HuH-7.5 (cell line): ENCODE results near the gene PPP1R9B.

Source experiments
- DNase-seq: peaks from one replicate; pipeline ENCODE4 v3.0.0; 2011; ENCODE audit warnings: low spot score

Gene PPP1R9B

DNA sequence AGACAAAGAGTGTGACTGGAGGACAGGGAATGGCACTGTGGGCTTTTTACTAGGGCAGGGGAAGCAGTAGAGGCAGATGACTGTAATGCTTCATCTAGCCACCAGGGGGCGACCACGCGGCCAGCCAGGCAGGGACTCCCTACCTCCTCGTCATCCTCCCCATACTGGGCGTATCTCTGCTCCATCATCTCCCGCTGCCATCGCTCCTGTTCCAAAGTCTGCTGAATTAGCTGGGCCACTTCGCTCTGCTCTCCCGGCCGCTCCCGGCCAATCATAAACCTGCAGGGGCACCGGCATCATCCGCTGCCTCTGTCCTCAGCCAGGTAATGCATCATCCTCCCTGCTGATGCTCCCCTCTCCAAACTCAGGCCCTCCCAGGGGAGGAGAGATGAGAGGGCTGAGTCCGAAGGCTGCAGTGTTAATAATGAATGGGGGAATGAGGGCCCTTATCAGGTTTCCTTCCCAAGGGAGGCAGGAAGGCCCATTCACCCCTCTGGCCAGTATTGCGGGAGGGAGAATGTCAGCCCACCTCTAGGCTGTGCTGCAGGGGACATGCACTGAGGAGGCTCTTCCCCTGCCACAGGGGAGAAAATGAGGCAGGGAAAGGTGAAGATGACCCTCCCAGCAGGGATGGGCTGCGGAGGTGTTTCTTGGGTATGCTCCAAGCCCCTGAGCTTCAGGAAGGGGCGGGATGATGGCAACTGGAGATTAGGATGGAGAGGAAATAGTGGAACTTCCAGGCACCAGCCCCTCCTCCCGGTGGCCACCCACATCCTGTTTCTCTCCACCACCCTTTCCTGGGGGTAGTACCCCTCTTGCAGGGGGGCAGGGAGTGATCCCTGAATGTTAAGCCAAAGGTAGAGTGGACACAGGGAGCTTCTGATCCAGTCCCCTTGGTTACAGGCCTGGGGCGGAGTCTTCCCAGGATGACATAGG, 10.3 kb downstream of the PPP1R9B start:
- DNase-seq, result peak; percentile 96

DNA sequence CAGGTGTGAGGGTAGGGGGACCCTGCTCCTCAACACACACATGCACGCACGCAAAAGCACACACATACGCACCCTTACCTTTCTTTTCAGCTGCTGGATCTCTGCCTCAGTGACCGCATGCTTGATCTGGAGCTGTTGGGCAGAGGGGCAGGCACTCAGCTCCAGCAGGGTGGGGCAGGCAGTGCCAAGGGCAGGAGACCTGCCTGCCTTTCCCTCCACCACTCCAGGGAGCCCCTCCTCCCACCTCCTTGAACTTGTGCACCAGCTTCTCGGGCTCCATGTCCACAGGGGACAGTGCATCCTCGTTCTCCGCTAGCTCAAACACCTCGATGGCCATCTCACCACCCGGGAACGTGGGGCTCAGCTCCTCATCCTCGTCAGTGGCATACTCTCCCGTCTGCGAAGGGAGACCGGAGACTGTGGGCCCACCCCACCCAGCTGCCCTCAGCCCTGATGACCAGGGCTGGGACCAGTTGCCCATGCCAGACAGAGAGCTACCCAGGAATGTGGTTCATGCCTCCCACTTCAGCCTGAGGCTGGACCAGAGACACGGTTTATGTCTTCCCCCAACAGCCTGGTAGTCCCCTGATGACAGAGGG, 11.2 kb downstream of the PPP1R9B start:
- no peak for DNase-seq

DNA sequence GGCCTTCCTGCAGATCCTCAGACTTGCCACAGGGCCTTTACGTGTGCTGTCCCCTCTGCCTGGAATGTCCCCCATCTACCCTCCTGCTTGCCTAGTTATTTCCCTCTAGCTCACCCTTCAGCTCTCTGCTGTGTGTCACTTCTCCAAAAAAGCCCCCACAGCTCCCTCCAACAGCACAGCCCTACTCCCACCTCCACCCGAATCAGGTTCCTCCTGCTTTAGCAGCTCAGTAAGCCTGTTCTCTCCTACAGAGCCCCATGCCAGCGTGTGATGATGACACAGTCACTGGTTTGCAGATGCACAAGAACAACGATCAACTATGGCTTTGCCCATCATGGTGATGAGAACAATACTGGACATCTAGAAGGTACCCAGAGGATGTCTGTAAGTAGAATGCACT, 13.4 kb downstream of the PPP1R9B start:
- DNase-seq, result no peak

DNA sequence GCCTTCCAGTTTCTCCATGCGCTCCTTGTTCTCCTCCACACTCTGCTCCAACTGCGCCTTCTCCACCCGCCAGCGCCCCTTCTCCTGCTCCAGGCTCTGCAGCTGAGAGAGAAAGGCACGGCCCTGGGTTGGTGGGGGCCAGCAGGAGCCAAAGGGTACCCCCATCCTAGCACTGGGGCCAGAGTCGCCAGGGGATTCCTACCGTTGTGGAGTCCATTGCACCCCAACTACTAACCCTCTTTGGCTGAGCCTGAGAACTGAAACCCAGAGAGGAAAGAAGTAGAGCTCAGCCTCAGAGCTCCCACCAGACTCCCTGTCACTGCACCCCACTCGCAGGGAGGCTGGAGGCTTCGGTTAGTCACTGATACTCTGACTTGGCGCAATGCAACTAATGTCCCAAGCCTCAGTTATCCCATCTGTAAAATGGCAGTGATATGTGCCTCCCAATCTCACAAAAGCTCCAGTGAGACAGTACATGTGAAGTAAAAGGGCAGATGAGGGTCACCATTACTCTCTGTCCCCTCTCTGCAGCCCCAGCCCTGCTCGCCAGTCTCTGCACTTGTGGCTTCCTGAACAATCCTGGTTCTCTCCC, 14.3 kb downstream of the PPP1R9B start:
- no peak for DNase-seq

DNA sequence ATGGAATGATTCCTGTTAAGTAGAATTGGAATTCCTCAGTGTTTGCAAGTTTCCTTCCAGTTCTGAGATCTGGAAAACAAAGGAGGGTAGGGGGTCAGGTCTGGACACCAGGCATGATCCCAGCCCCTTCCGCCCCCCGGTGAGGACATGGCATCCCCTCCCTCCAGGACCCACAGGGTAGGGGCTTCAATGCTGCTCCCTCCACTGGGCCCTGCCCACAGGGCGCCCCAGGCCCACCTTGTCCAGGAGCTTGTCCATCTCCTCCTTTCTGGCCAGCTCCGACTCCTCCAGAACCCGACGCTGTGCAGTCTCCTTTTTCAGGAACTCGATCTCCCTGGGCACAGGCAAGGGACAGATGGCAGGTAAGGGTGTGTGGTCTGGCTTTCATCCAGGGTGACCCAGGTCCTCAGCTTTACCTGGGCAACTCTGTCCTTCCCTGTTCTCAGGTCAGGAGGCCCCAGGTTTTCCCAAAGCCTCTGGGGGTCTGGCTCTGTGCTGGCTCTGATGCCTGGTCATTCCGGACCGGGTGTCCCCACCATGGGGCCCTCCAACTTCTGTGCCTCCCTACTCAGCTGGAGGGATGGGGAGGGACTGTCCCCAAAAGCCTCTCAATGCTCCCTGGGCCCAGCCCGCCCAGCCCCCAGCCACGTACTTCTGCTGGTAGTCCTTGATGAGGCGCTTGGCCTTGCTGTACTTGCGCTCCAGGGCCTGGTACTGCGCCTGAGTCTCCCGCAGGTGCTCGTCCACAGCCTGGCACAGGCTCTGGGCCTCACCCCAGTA, 15.0 kb downstream of the PPP1R9B start:
- no peak for DNase-seq

DNA sequence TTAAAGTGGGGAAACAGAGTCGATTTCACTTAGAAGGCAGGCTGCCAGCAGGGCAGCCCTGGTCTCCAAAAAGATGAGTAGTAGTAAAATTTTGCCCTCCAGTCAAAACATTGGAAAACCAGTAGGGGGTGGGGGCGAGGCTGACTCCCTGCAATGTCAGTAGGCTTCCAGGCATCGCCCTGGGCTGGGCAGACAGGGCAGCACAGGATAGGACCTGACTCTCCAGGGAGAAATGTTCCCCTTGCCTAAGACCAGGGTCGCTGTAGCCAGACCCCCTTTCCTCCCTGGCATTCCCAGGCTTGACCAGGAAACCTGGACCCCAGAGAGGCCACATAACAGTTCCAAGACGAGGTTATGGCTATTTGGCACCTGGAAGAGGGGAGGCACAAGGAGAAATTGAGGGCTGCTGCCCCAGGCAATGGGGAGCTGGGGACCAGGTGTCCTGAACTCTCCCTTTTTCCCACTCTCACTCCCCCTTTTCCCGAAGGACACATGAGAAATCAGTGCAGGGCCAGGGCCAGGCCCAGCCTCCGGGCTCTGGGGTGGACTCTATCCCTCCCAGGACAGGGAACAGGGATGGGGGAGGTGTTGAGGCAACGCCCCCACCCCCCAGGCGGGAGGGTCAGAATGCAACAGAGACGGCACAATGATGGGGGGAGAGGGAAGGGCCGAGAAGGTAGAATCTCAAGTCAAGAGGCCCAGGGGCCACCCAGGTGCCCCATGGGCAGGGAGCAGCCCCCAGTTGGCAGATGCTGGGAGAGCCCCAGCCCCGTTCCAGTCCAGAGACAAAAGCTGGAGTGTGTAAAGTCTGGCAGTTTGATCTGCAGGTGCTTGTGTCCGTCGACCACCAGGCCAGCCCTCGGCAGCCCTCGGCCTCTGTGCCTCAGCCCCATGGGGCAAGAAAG, 16.0 kb downstream of the PPP1R9B start:
- DNase-seq, result no peak

DNA sequence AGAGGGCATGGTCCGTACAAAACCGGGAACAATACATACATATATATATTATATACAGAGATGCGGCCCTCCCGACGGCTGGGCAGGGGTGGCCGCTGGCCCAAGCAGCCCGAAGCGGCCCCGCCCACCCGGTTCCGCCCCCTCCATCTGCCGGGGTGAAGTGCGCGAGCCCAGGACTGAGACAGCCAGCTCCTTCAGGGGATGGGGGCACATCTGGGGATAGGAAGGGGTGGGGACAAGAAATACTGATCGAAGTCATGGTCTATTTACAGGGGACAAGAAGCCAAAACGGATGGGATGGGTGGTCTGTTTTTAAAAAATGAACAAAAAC, 16.7 kb downstream of the PPP1R9B start:
- DNase-seq, result no peak

DNA sequence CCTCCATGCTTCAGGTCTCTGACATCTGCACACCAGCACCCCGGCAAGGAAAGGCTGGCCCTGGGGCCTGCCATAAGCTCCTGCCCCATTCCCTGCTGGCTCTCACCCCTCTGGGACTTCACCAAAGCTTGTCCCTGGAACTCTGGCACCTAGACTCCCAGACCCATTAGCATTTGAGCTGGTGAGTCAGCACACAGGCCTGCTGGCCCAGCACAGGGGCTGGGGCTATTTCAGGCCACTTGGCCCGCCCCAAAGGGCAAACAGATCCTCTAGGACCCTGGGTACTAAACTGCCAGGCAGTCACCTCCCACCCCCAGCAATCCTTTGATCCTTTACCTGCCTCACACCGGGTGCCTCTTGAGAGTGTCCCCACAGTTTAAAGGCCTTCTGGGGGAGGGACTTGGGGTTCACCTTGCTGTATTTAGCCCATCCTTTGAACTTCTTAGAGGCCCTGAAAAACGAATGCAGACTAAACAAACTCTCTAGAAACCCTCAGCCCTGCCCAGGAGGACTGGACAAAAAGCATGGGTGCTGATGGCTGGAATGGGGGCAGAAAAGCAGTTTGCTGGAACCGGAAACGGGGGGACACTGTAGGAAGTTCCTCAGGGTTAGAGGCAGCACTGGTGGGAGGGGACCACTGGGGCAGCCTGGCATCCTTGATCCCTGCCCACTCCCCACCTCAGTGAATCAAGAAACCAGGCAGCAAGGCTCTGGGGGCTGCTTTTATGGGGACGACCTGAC, 17.3 kb downstream of the PPP1R9B start:
- DNase-seq, result no peak

DNA sequence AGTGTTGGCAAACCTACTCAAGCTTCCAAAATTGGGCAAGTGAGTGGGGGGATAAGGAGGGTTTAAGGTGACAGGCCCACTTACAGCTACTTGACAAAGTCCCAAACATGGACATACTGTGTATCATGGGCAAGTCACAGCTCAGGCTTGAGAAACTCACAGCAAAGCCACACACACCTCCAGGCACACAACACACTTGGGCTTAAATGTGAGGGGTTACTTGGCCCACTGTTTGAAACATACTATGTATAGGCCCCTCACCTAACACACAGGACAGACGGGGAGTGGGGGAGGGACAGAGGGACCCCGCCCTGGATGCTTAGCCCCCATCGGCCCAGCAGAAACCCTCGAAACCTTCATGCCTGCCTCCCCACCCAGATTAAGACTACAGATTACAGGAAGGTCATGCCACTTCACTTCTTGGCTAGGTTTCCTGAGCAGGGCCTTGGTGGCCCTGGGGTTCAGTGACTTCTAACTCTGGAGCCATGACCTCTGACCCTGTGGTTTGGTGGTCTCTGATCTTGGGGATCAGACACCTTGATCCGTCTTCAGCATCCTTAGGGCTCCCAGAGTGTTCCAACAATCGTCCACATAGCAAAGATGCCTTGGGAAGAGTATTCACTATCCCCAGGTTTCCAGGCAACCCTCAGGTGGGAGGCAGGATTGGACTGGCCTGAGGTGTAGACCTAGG, 18.2 kb downstream of the PPP1R9B start:
- no peak for DNase-seq

DNA sequence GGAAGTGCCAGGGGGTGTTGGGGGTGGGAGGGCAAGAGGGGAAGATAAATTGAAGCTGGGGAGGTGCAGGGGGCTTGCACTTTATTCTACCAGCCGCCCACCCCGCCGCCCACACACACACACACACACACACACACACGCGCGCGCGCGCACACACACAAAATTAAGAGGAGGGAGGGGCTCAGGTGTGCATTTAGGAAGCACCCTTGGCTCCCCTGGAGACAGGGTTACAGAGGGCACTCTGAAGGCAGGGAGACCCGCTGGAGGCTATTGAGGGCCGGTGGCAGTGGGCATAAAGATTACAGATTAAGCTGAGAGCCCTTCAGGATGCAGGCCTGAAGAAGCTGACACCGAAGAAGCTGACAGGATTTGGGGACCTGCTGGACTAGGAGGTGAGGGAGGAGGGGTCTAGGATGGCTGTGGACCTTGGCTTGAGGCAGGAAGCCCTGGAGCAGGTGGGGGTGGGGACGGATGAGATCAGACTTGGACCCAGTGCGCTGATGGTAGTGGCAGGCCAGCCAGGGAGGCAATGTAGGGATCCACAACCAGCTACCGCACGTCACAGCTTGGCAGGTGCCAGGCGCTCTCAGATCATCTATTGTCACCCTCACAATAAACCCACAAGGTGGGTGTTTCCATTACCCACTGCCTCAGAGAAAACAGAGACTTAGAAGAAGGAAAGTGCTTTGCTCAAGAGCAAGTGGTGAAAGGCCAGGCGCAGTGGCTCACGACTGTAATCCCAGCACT, 19.7 kb downstream of the PPP1R9B start:
- no peak for DNase-seq

DNA sequence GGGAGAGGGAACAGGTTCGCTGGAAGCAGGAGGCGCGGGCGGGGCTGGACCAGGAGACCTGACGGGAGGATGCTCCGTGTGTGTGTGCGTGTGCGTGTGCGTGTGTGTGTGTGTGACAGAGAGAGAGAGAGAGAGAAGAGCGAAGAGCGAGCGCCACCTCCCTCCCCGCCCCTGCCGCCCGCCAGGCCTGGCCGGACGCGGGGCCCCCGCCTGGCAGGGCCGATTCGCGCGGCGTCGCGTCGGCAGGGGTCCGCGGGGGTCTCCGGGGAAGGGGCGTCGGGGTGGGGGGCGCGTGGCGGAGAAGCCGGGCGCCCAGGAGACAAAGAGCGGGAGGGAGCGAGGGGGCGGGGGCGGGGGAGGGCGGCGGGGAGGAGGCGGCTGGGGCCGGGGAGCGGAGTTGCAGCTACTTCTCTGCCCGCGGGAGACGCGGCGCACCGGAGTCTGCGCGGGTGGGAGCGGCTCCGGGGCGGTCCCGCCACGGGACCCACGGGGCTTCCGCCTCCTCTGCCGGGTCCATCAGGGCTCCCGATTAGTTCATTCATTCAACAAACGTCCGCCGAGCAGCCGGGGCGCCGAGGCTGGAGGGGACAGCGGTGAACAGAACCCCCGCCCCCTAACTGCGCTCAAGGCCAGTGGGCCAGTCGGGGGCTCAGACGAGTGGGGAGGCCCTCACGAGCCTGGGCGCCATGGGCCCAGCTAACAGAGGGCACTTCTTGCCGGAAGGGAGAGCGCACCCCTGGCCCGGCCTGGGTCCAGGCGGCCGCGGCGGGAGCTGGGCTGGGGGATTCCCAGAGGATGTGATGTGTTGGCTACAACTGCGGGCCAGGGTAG, 20.5 kb downstream of the PPP1R9B start, which contains the start of gene SAMD14:
TSS of gene SAMD14 (minus strand) at position 433 of the 831 bp plus-strand sequence. CDS start 5,201 bp downstream, outside the sequence.
- DNase-seq, result peak; percentile 75

DNA sequence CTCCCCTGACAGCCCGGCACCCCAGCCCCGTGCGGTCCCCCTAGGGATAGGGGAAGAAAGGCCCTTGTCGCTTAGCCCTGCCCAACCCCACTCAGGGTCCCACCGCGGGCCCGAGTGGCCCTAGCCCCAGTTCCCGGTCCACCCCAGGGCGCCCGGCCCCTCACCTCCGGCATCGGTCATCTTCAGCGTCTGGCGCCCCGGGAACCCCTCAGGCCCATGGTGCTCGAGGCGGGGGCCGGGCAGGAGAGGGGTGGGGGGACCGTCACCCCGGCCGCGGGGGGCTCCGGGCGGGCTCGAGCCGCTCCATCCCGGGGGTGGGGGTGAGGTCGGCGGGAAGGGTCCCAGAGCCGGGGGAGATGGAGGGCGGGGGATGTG, 21.1 kb downstream of the PPP1R9B start:
- DNase-seq, result no peak

DNA sequence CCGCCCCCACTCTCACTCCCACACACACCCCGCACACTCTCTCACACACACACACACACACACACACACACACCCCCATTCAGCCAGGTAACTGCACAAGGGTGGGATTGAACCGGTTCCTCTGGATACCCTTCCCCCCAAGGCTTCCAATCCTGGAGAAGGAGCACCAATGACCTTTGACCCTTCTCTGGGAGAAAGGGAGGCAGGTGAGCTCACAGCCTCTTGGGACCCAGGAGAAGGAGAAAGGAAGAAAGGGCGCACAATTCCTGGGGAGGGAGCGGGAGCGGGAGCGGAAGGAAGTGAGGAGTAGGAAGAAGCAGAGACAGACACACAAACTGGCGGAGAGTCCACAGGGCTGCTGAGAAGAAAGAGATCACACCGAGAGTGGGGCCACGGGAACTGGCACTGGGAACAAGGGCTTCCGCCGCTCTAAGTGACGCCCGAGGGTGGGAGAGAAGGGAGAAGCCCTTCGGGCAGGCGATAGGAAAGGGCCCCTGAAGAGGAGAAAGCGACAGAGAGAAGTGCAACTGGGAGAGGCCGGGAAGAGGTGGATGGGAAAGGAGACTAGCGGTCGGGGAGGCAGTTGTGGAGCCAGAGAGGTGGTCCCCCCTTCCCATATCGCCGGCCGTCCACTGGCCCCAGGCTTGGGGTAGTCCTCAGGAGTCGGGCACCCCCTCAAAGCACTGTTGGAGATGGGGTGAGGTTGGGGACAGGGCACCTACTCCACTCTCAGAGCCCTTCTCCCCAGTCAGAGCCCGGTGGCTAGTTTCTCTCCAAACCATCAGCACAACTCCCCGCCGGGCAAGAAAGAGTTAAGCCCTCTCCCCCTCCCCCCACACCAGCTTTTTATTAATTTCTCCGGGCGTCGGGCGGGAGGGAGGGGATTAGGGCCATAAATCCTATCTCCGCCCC, 21.8 kb downstream of the PPP1R9B start:
- no peak for DNase-seq

DNA sequence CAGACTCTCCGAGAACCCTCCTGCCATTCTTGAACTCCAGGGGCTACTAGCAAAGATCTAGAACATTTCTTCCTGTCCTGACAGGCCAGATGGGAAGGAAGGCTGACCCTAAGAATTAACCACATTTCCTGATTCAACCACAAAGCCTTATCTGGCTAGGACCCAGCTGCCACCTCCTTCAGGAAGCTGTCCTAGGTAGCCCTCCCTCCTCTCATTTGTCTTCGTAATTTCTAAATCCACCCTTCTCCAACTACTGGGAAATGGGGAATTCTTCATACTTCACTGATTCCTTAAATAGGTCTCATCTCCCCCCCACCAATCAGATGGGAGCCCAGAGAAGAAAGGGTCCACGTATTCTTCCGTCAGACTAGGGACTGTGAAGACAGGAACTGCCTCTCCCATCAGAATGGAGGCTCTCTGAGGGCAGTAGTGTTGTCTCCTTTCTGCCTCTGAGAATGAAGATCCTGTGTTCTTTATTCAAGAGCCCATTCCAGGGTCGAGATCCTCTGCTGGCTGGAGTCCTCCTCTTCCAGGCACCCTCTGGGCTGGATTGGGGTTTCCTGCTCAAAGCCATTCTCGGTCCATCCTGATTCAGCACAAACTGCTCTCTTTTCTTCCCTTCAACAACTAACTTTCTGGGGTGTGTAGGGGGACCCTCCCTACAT, 22.6 kb downstream of the PPP1R9B start:
- DNase-seq, result no peak

DNA sequence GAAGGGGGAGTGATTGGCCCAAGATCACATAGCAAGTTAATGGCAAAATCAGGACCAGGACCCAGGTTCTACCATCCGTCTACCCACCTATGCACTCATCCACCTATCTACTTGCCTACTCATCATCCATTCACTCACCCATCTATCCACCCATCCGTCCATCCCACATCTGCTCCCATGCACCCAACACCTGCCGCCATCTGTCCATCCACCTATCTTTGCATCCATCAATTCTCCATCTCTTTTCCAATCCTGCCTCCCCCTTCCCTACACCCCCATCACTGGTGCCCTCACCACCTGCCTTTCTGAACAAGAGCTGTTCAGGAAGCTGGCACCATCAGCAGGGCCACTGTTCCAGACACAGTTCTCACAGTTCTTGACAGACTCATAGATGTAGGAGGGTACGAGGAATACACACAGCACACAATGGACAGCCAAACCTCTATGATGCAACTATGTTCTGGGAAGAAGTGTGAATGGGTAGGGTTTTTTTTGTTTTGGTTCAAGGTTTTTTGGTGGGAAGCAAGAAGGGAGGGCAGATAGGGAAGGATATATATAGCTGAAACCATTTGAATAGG, 25.0 kb downstream of the PPP1R9B start:
- DNase-seq, result no peak

DNA sequence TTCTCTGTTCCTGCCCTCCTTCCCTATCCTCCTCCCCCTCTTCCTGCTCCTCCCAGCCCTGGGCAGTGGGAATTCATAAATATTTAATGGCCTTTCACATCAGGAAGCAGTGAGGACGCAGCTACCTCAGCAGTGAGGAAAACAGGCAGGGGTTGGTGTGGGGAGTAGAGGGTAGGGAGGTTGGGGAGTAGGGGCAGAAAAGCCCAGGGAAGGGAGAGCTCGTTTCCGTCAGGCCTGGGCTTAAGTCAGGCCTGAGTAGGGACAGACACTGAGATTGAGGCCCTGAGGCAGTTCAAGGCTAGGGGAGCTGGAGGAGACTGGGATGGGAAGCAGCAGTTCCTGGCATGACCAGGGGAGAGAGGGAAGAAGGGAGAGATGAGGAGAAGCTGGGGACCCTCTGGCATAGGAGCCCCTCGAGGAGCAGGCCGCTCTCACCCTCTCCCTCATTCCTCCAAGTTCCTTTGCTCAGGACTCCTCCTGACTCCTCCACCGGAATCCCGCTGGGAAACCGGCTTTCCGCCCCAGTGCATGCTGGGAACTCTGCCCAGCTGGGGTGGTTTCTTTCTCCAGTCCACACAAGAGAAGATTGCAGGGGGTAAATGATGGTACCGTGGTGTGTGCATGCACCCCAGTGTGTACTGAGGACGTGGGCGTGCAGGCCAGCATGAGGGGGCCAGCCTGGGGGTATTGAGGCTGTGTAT, 26.7 kb downstream of the PPP1R9B start:
- DNase-seq, result no peak
